ENCODE data around the gene RCN1. TPM values are rescaled to one million over a fixed set of nuclear protein-coding genes. Genes with fewer than 3 reads are reported as not detected.

The RCN1 gene
- total RNA-seq, 2 donors from 2014 or later: 88.5 to 91.6 TPM

DNA sequence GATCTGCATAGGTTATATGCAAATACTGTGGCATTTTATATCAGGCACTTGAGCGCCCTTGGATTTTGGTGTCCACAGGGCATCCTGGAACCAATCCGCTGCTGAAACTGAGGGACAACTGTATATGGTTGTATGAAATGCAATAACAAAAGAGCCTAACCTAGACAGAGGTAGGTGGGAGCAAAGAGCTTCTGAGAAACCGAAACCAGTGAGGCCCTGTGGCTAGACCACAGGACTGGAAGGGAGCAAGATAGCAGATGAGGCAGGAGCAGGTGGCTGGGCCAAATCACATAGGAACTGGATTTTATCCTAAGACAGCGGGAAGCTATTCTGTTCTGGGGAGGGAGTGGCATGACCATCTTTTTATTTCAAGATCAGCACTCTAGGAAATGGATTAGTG, 30.1 kb downstream of the RCN1 start:
- H3K27ac ChIP-seq: no peak overlapping the region
- no peak for DNase-seq (ENCODE audit: low spot score)
- no peak for ATAC-seq (ENCODE audit: insufficient number of reproducible peaks, low FRiP score, low read depth)
- TF ChIP-seq, protein P1, sequence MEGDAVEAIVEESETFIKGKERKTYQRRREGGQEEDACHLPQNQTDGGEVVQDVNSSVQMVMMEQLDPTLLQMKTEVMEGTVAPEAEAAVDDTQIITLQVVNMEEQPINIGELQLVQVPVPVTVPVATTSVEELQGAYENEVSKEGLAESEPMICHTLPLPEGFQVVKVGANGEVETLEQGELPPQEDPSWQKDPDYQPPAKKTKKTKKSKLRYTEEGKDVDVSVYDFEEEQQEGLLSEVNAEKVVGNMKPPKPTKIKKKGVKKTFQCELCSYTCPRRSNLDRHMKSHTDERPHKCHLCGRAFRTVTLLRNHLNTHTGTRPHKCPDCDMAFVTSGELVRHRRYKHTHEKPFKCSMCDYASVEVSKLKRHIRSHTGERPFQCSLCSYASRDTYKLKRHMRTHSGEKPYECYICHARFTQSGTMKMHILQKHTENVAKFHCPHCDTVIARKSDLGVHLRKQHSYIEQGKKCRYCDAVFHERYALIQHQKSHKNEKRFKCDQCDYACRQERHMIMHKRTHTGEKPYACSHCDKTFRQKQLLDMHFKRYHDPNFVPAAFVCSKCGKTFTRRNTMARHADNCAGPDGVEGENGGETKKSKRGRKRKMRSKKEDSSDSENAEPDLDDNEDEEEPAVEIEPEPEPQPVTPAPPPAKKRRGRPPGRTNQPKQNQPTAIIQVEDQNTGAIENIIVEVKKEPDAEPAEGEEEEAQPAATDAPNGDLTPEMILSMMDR (IDR thresholded peaks at IDR 0.05): no peak
- H3K27me3 ChIP-seq (replicated peaks; ENCODE audit: insufficient read depth): no peaks in the 10 kb centered on the region
- H3K4me3 ChIP-seq: no peak overlapping the region
- H3K9me3 ChIP-seq: no peaks in the 10 kb centered on the region
- H3K4me1 ChIP-seq (ENCODE audit: control insufficient read depth in 1 of 2, low read depth in 2 of 2): no peaks in the 10 kb centered on the region
- H3K36me3 ChIP-seq: no peaks in the 10 kb centered on the region

DNA sequence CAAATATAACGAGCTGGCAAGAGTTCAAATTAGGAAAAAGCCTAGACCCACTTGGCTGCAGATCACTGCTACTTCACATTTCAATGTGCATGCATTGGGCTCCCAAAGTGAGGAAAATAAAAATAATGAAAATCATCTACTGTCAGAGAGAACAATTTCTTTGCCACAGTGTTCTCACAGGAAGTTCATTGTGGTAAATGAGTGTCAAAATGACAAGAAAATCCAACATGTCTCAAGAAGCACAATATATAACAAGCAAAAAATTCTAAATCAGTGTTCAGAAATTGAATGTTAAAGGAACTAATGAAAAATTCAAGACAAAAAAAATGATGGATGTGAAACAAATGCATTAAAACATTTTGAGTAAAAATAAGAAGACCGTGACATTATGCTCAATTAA, 31.3 kb downstream of the RCN1 start:
- TF ChIP-seq, protein P1 (IDR thresholded peaks at IDR 0.05): no peak
- H3K27me3 ChIP-seq (replicated peaks; ENCODE audit: insufficient read depth): no peaks in the 10 kb centered on the region
- H3K36me3 ChIP-seq: no peaks in the 10 kb centered on the region
- no peak overlapping the region for H3K4me3 ChIP-seq
- no peaks in the 10 kb centered on the region for H3K4me1 ChIP-seq (ENCODE audit: control insufficient read depth in 1 of 2, low read depth in 2 of 2)
- H3K9me3 ChIP-seq: no peaks in the 10 kb centered on the region
- ATAC-seq (ENCODE audit: insufficient number of reproducible peaks, low FRiP score, low read depth): no peak
- DNase-seq (ENCODE audit: low spot score): no peak
- H3K27ac ChIP-seq: no peak overlapping the region

DNA sequence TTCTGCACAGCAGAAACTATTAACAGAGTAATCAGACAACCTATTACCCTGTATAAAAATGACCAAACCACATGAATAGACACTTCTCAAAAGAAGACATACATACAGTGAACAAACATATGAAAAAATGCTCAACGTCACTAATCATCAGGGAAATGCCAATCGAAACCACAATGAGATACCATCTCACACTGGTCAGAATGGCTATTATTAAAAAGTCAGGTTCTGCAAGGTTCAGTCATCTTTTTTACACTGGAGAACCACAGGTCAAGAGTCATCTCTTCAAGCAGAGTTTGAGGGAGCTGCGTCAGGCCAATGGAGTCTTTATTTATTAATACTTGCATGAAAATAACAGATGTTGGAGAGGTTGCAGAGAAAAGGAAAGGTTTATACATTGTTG, 40.4 kb downstream of the RCN1 start:
- peaks cover 0 to 3% of the 10 kb centered on the region in 2 donors for H3K4me1 ChIP-seq (ENCODE audit: control insufficient read depth in 1 of 2, low read depth in 2 of 2)
- no peaks in the 10 kb centered on the region for H3K27me3 ChIP-seq (replicated peaks; ENCODE audit: insufficient read depth)
- H3K4me3 ChIP-seq: no peak overlapping the region
- no peaks in the 10 kb centered on the region for H3K9me3 ChIP-seq
- no peak overlapping the region for H3K27ac ChIP-seq
- TF ChIP-seq, protein P1 (IDR thresholded peaks at IDR 0.05): no peak
- H3K36me3 ChIP-seq: no peaks in the 10 kb centered on the region
- DNase-seq (ENCODE audit: low spot score) (no peak), ATAC-seq (ENCODE audit: insufficient number of reproducible peaks, low FRiP score, low read depth) (no peak)

DNA sequence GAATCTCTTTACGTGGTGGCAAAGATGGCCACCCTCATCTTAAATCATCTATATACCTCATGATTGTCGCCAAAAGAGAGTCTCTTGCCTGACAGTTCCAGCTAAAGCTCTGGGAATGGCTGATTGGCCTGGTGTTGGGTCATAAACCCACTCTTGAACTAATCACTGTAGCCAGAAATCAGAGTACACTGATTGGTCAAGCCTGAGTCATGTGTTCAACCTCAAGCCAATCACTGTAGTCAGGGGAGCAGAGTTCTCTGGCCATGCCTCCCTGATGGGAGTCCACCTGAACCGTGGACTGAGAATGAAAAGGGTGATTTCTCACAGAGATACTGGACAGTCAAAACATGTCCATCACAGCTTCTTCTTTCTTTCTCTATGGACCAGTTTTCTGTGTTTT, 45.8 kb downstream of the RCN1 start:
- TF ChIP-seq, protein P1 (IDR thresholded peaks at IDR 0.05): no peak
- Histone ChIP-seq H3K4me3 (no peak overlapping the region), H3K9me3 (no peaks in the 10 kb centered on the region), H3K27ac (no peak overlapping the region), H3K36me3 (no peaks in the 10 kb centered on the region), H3K27me3 (replicated peaks; ENCODE audit: insufficient read depth) (no peaks in the 10 kb centered on the region), H3K4me1 (ENCODE audit: control insufficient read depth in 1 of 2, low read depth in 2 of 2) (peaks cover 0 to 3% of the 10 kb centered on the region in 2 donors)
- no peak for DNase-seq (ENCODE audit: low spot score)
- no peak for ATAC-seq (ENCODE audit: insufficient number of reproducible peaks, low FRiP score, low read depth)

DNA sequence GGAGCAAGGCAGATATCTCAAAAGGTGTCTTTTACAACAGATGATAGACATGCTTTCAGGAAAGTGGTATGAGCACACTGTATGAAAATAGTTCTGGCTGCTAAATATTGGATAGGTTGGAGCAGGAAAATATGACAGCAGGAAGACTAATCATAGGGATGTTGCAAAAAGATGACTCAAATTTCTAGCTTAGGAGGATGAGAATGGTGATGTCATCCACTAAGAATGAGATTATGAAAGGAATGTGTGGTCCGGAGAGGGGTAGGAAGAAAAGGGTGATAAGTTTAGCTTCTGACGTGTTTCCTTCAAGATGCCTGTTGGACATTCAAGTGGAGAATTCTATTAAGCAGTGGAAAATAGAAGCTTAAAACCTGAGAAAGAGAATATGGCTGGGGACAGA, 46.4 kb downstream of the RCN1 start:
- no peaks in the 10 kb centered on the region for H3K36me3 ChIP-seq
- TF ChIP-seq, protein P1 (IDR thresholded peaks at IDR 0.05): no peak
- no peaks in the 10 kb centered on the region for H3K27me3 ChIP-seq (replicated peaks; ENCODE audit: insufficient read depth)
- ATAC-seq (ENCODE audit: insufficient number of reproducible peaks, low FRiP score, low read depth): peak; percentile 48
- no peak overlapping the region for H3K27ac ChIP-seq
- no peak overlapping the region for H3K4me3 ChIP-seq
- peaks cover 0 to 3% of the 10 kb centered on the region in 2 donors for H3K4me1 ChIP-seq (ENCODE audit: control insufficient read depth in 1 of 2, low read depth in 2 of 2)
- no peaks in the 10 kb centered on the region for H3K9me3 ChIP-seq
- no peak for DNase-seq (ENCODE audit: low spot score)

Data from thoracic aorta (tissue), 2 donors.